Measurements from ENCODE around the gene OR10W1. TPM values are rescaled to one million over a fixed set of nuclear protein-coding genes. Genes with fewer than 3 reads are reported as not detected.

Gene OR10W1
- total RNA-seq = not detected
- long read RNA-seq = 0 reads

- Histone ChIP-seq H3K4me3 (no peak within 1 kb of the TSS), H3K36me3 (no peaks in the 10 kb centered on the region), H3K9me3 (replicated peaks) (no peaks in the 10 kb centered on the region), H3K4me1 (no peaks in the 10 kb centered on the region), H3K27me3 (ENCODE audit: low read depth) (no peaks in the 10 kb centered on the region), H3K27ac (replicated peaks) (no peak within 1 kb of the TSS)
- no peak for TF ChIP-seq CTCF (IDR thresholded peaks at IDR 0.05; ENCODE audit: borderline replicate concordance)
- intact Hi-C loops (cut with micrococcal nuclease) = no loop called here
- no peak for DNase-seq
These were observed at the start of gene OR10W1 for GRCh38 chr11:58268142-58268541. OR10W1 (minus strand) TSS chr11:58268260; CDS start chr11:58267858, 402 bp downstream.

- no peak overlapping the region for H3K4me3 ChIP-seq
- no peak for TF ChIP-seq CTCF (IDR thresholded peaks at IDR 0.05; ENCODE audit: borderline replicate concordance)
- H3K4me1 ChIP-seq = no peaks in the 10 kb centered on the region
- intact Hi-C loops (cut with micrococcal nuclease) = no loop called here
- no peak overlapping the region for H3K27ac ChIP-seq (replicated peaks)
- DNase-seq = no peak
- no peaks in the 10 kb centered on the region for H3K36me3 ChIP-seq
- no peaks in the 10 kb centered on the region for H3K27me3 ChIP-seq (ENCODE audit: low read depth)
- no peaks in the 10 kb centered on the region for H3K9me3 ChIP-seq (replicated peaks)
These were observed 48.1 kb upstream of the OR10W1 start for GRCh38 chr11:58316142-58316541.

- no peaks in the 10 kb centered on the region for H3K36me3 ChIP-seq
- H3K4me3 ChIP-seq = no peak overlapping the region
- no peak for TF ChIP-seq CTCF (IDR thresholded peaks at IDR 0.05; ENCODE audit: borderline replicate concordance)
- no peak for DNase-seq
- no peaks in the 10 kb centered on the region for H3K9me3 ChIP-seq (replicated peaks)
- H3K27me3 ChIP-seq (ENCODE audit: low read depth) = no peaks in the 10 kb centered on the region
- H3K4me1 ChIP-seq = no peaks in the 10 kb centered on the region
- intact Hi-C loops (cut with micrococcal nuclease) = no loop called here
- no peak overlapping the region for H3K27ac ChIP-seq (replicated peaks)
These were observed 33.5 kb upstream of the OR10W1 start for GRCh38 chr11:58301576-58301975.

GRCh38 chr11:58292017-58292416, 24.0 kb upstream of the OR10W1 start:
- no peak for TF ChIP-seq CTCF (IDR thresholded peaks at IDR 0.05; ENCODE audit: borderline replicate concordance)
- H3K9me3 ChIP-seq (replicated peaks) = no peaks in the 10 kb centered on the region
- H3K27ac ChIP-seq (replicated peaks) = no peak overlapping the region
- DNase-seq = no peak
- no peak overlapping the region for H3K4me3 ChIP-seq
- intact Hi-C loops (cut with micrococcal nuclease) = no loop called here
- H3K36me3 ChIP-seq = no peaks in the 10 kb centered on the region
- H3K4me1 ChIP-seq = no peaks in the 10 kb centered on the region
- no peaks in the 10 kb centered on the region for H3K27me3 ChIP-seq (ENCODE audit: low read depth)

- Histone ChIP-seq H3K27me3 (ENCODE audit: low read depth) (no peaks in the 10 kb centered on the region), H3K27ac (replicated peaks) (no peak overlapping the region), H3K9me3 (replicated peaks) (no peaks in the 10 kb centered on the region), H3K4me1 (no peaks in the 10 kb centered on the region), H3K36me3 (no peaks in the 10 kb centered on the region), H3K4me3 (no peak overlapping the region)
- DNase-seq = no peak
- intact Hi-C loops (cut with micrococcal nuclease) = no loop called here
- TF ChIP-seq CTCF (IDR thresholded peaks at IDR 0.05; ENCODE audit: borderline replicate concordance) = no peak
These were observed 21.2 kb upstream of the OR10W1 start for GRCh38 chr11:58289266-58289665.

GRCh38 chr11:58286249-58286648, 18.2 kb upstream of the OR10W1 start:
- no peak for DNase-seq
- Histone ChIP-seq H3K4me1 (no peaks in the 10 kb centered on the region), H3K4me3 (no peak overlapping the region), H3K27me3 (ENCODE audit: low read depth) (no peaks in the 10 kb centered on the region), H3K36me3 (no peaks in the 10 kb centered on the region), H3K27ac (replicated peaks) (no peak overlapping the region), H3K9me3 (replicated peaks) (peaks cover 16% of the 10 kb centered on the region)
- intact Hi-C loops (cut with micrococcal nuclease) = no loop called here
- TF ChIP-seq CTCF (IDR thresholded peaks at IDR 0.05; ENCODE audit: borderline replicate concordance) = peak; percentile 68

All from left ventricle myocardium inferior (tissue), 1 donor.